HG02852 (cell line): ENCODE measurements around the gene PTPRF.

Experiments
- ATAC-seq: cut with Tn5 transposase; IDR thresholded peaks from one replicate; pipeline ENCODE4 v1.9.1; 2021; ENCODE audit warnings: mild to moderate bottlenecking, moderate library complexity; ENCODE audit not compliant: unreplicated experiment

Gene PTPRF

GRCh38 chr1:43512681-43513080 is 18.0 kb upstream of the PTPRF start:
- no peak for ATAC-seq

- ATAC-seq = no peak
Observed at GRCh38 chr1:43513471-43514173, 17.1 kb upstream of the PTPRF start.

- no peak for ATAC-seq
Observed at GRCh38 chr1:43518935-43519686, 11.6 kb upstream of the PTPRF start.

DNA sequence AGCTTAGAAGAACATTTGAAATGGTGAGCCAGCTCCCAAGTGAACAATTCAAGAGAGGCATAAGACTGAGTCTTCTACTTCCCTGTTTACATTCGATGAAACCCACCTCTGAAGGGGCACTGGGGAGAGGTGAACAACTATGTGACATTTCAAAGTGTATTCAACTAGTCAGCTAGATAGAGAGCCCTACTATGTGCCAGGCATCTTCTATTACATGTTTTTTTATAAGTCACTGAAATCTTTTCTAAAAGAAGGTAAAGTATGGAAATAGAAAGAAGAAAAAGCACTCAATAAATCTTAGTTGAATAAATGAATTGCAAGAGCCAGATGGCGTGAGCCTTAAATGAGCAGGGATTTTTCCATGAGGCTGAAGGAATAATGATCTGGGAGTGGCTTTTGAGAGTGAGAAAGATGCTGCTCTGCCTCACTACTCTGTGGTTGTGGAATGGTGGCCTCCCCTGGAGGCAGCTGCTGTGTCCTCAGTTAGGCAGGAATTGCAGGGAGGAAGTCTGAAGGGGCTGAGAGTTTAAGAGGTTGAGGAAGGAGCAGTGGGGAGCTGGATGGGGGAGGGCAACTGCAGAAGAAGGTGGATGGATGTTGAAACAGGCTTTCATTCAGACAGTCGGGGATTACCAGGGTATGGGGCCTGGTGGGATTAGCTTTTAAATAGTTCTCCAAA is 10.4 kb upstream of the PTPRF start:
- ATAC-seq = no peak

DNA sequence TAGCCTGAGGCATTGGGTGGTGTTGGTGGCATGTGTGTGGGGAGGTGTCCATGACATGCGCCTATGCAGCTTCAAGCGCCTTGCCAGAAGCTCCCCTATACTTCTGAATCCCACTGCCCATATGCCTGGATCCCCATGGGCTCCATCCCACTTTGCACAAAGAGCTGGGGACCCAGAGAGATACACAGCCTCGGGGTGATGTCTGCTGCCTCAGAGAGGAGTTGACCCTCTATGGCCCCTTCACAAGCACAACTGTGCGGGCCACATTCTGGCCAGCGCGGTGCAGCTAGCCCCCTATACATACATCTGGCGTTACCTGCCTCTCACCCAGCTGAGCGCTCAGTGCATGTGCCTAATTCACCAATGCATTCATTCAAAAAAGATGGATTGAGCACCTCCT is 9.6 kb upstream of the PTPRF start:
- ATAC-seq = no peak

- ATAC-seq = no peak
Observed at GRCh38 chr1:43521756-43522155, 8.9 kb upstream of the PTPRF start.

DNA sequence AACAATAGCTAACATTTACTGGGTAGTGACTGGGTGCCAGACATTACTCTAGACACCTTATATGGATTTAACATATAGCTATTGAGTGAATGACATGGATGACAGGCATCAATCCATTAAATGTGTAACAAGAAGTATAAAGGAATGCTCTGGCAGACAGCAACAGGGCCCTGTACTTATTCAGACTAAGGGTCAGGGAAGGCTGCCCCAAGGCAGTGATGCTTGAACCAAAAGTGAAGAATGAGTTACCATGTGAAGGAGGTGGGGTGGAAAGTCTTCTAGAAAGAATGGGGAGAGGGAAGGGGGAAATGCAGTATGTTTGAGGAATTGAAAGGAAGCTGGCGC is 8.3 kb upstream of the PTPRF start:
- no peak for ATAC-seq

DNA sequence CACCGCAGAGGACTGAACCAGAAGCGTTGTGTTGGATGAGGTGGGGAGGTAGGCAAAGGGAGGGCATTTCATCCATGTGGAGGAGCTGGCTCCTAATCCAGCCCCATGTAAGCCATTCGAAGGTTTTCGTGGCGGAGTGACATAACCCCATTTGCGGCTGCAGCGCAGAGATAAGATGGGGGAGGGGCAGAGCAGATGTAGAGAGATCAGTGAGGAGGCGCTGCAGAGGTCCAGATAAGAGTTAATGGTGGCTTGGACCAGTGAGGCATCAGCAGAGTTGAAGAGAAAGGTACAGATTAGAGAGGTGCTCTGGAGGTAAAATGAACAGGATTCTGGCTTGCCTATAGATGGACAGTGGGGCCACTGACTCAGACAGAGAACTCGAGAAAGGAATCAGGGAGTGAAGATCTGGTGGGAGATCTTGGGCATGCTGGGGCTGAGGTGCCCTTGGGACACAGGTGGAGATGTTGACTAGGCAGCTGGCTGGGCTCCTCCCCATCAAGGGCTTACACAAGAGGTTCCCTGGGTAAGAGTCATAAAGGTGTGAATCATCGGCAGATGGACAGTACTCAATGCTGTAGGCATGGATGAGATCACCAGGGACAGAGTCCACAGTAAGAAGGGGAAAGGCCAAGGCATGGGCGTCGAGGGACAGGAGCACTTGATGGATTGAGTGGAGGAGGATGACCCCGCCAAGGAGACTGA is 7.8 kb upstream of the PTPRF start:
- no peak for ATAC-seq

DNA sequence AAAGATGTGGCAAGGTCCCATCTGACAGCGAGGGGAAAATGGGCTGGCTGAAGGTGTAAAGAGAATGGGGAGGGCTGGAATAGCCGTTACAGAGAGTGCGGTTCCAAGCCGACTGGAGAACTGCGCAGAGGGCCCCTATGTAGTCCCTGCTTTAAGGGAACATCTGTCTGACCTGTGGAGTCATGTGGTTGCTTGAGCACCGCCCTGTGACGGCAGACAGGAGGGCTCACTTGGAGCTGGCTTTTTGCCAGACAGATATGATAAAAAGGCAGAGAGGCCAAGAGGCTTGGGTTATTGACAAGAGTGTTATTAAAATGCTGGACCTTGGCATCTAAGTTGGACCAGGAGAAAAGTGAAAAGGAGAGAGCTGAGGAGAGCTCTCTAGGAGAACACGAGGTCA is 5.9 kb upstream of the PTPRF start:
- ATAC-seq = no peak

DNA sequence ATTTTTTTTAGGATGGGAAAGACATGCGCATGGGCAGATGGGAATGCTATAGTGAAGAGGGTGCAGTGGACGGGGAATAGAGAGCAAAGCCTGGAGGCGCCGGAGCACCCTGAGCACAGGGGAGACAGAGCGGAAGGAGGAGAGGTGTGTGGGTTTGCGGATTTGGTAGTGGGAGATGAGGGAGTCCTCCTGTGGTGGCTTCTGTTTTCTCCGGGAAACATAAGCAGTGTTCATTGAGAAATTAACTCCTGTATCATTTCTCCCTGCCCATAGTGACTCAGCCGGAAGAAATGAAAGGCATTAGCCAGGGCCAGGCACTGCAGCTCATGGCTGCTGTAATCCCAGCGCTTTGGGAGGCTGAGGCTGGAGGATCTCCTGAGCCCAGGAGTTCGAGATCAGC is 4.7 kb upstream of the PTPRF start:
- no peak for ATAC-seq

GRCh38 chr1:43527111-43527878 is 3.4 kb upstream of the PTPRF start:
- ATAC-seq = no peak

DNA sequence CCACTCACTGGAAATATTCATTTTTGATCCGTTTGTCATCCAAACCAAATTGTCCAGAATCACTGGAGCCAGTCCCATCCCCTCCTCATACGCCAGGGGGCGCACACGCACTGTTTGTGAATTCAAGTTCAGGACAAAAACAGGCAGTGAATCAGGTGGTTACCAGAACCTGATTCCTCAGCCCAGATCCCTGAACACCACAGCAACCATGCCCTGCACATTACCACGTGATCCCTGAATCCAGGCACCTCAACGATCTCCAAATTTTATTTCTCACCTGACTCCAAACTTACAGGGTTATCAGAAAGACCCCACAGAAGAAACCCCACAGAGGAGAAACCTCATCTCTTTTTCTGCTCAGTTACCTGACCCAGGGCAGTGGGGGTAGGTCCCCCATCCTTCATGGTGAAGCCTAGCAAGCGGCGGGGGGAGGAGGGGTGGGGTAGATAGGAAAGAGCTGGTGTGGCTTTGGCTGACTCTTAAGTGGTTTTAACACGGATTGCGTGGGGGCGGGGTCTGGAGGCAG is 1.4 kb upstream of the PTPRF start:
- no peak for ATAC-seq

- ATAC-seq = no peak
Observed at GRCh38 chr1:43531107-43531905, 623 bp downstream of the PTPRF start.

DNA sequence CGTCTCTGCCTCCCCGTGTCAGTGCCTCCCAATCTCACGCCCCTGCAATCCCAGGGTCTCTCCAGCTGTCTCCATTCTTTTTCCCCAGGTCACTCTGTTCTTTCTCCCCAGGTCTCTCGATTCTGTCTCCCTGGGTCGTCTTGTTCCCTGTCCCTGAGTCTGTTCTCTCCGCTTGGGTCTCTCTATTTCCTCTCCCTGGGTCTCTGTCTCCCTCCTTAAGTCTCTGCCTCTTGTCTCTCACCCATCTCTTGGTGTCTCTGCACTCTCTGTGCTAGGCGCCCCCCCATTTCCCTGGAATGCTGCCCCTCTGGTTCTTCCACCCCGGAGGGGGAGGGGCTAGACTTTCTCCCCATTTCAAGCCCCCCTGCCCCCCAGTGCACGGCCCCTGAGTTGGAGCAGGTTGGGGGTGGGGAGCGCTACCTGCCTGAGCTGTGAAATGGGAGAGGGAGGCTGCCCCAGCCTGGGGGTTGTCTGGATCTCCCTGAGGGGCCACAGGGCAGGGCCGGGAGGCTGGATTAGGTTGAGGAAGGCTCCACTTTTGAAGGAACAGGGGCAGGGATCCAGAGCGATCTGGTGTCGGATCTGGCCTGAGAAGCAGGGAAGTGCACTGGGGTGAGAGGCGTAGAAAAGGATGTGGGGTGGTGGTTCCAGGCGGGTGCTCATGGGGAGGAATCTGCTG is 1.4 kb downstream of the PTPRF start:
- no peak for ATAC-seq

GRCh38 chr1:43532716-43533115 is 2.0 kb downstream of the PTPRF start:
- ATAC-seq = no peak

DNA sequence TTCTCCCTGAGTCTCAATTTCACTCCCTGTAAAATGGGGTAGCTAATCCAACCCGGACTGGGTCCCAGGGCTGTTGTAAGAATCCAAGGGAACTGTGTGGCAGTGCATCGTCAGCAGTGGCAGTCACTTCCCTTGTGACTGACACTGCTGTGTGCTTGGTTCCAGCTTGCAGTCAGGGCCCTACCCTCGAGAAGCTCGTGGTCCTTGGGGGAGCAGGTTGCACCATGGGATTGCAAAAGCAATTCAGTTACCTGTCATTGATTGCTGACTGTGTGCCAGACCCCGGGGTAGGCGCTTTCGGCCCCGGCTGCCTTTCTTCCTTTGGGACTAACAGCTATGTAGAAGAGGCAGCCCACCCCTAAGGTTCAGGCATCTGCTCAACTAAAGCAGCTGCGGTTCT is 2.9 kb downstream of the PTPRF start:
- no peak for ATAC-seq

DNA sequence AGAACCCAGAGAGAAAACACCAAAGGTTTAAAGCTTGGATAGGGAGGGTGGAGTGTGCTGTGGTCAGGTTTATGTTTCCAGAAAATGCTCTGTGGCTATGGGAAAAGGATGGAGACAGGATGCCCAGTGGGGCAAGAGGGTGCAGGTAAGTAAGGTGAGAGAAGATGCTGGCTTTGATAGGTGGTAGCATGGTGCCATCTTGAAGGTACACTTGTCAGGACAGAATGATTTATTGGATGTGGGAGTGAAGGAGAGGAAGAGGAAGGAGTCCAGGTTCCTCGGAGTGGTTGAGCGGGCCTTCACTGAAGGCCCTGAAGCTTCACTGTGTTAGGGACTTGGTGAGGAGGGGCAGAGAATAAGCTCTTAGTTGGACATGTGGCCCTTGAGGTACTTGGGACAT is 3.6 kb downstream of the PTPRF start:
- no peak for ATAC-seq

GRCh38 chr1:43536196-43536863 is 5.6 kb downstream of the PTPRF start:
- ATAC-seq = no peak
